Aorta (tissue), 5 donors: ENCODE results near the gene GALNT8. TPM values are rescaled to one million over a fixed set of nuclear protein-coding genes. Genes with fewer than 3 reads are reported as not detected.

ENCODE experiments used
- ATAC-seq: fragments of 200-7000 bp; cut with Tn5 transposase; one replicate; pipeline ENCODE4 v1.9.1; 2022; ENCODE audit warnings: moderate library complexity; ENCODE audit not compliant: low FRiP score
- DNase-seq, 2 donors: peaks; one replicate each; pipeline ENCODE4 v3.0.0-alpha.2; 2020
- H3K27ac ChIP-seq, 2 donors: one replicate each; pipeline ENCODE4 v1.5.1; 2013; ENCODE audit warnings: low read length in 2 of 2, mild to moderate bottlenecking in 2 of 2, moderate library complexity in 2 of 2, control low read depth in 1 of 2, inconsistent platforms in 1 of 2, low read depth in 1 of 2
- H3K27me3 ChIP-seq, 2 donors: one replicate each; pipeline ENCODE4 v1.6.1; 2013; ENCODE audit warnings: control low read depth in 1 of 2, low read length in 1 of 2, mild to moderate bottlenecking in 1 of 2, moderate library complexity in 1 of 2; ENCODE audit not compliant: insufficient read depth in 2 of 2, control insufficient read depth in 1 of 2
- H3K36me3 ChIP-seq, 2 donors: one replicate each; pipeline ENCODE4 v1.6.1; 2013; ENCODE audit warnings: control low read depth in 1 of 2, low read length in 1 of 2, mild to moderate bottlenecking in 1 of 2; ENCODE audit not compliant: insufficient read depth in 2 of 2, control insufficient read depth in 1 of 2
- H3K4me1 ChIP-seq, 2 donors: one replicate each; pipeline ENCODE4 v1.6.1; 2013; ENCODE audit warnings: low read length in 2 of 2, control low read depth in 1 of 2, mild to moderate bottlenecking in 1 of 2, moderate library complexity in 1 of 2; ENCODE audit not compliant: insufficient read depth in 2 of 2, control insufficient read depth in 1 of 2
- H3K4me3 ChIP-seq, 2 donors: one replicate each; pipeline ENCODE4 v1.5.1; 2013; ENCODE audit warnings: low read length in 2 of 2, control low read depth in 1 of 2, mild to moderate bottlenecking in 1 of 2
- H3K9me3 ChIP-seq: one replicate; pipeline ENCODE4 v1.6.1; 2013; ENCODE audit warnings: mild to moderate bottlenecking, low read length; ENCODE audit not compliant: control insufficient read depth
- WGBS, 2 donors: extraction: QIAGEN DNeasy Blood & Tissue Kit; methylation state at CpG; one replicate each; pipeline ENCODE4 v1.1.7; 2013; 5-methylcytosine and 5-hydroxymethylcytosine counted together
- intact Hi-C, 2 donors: fragments of 100-400 bp; cut with DNase I; formaldehyde crosslinking; loops; one replicate each; pipeline versions ENCODE4 v1.14.2 to v1.15.0; 2022
- polyA plus RNA-seq, 2 donors: library from polyadenylated mRNA; stranded (reverse); fragments of 200-250 nt; gene quantifications; one replicate each; pipeline ENCODE4 v1.2.3, GENCODE V29; 2013
- total RNA-seq, 2 donors: library from RNA; stranded (reverse); fragmentation: NEBNext Ultra II Directional; extraction: Animal tissue kit (Norgen Biotek cat#: 25700); gene quantifications; one replicate each; pipeline ENCODE4 v1.2.1, GENCODE V29; 2021
- donor health status: healthy with polysubstance abuse.
- donor health status: Bipolar disorder and iron deficiency.
- donor health status: DM: no; HTN: no; CAD: no.
- donor health status: DM: no; HTN: no; CAD: no.
- donor health status: DM: yes; HTN: yes; CAD: no.

GALNT8 gene
- total and polyA plus RNA-seq, 4 donors: 1.4 to 6.9 (median 3.2) TPM

- Histone ChIP-seq H3K4me3 (no peak overlapping the region), H3K36me3 (no peaks in the 10 kb centered on the region), H3K9me3 (no peaks in the 10 kb centered on the region), H3K27me3 (no peaks in the 10 kb centered on the region), H3K4me1 (no peaks in the 10 kb centered on the region), H3K27ac (no peak overlapping the region)
- WGBS, 2 donors: 26 to 27% methylated on average over 18 of the region's 18 CpGs
- DNase-seq (peak in 1 of 2 donors; percentile 56), ATAC-seq (no peak)
- intact Hi-C loops: no loop called here
These were observed 43.3 kb downstream of the GALNT8 start for GRCh38 chr12:4763549-4763948.

GRCh38 chr12:4766445-4766844, 46.2 kb downstream of the GALNT8 start:
- no peaks in the 10 kb centered on the region for H3K36me3 ChIP-seq
- intact Hi-C loops: no loop called here
- H3K27me3 ChIP-seq: no peaks in the 10 kb centered on the region
- no peaks in the 10 kb centered on the region for H3K9me3 ChIP-seq
- ATAC-seq (no peak), DNase-seq (no peak)
- no peak overlapping the region for H3K4me3 ChIP-seq
- no peaks in the 10 kb centered on the region for H3K4me1 ChIP-seq
- WGBS, 2 donors: 87 to 94% methylated on average over 6 of the region's 6 CpGs
- H3K27ac ChIP-seq: no peak overlapping the region

- Histone ChIP-seq H3K27ac (no peak overlapping the region), H3K36me3 (no peaks in the 10 kb centered on the region), H3K27me3 (no peaks in the 10 kb centered on the region), H3K9me3 (no peaks in the 10 kb centered on the region), H3K4me1 (no peaks in the 10 kb centered on the region), H3K4me3 (no peak overlapping the region)
- DNase-seq (no peak), ATAC-seq (no peak)
- intact Hi-C loops: no loop called here
- WGBS, 2 donors: 83 to 90% methylated on average over 2 of the region's 2 CpGs
These were observed 47.0 kb downstream of the GALNT8 start for GRCh38 chr12:4767186-4767585.

DNA sequence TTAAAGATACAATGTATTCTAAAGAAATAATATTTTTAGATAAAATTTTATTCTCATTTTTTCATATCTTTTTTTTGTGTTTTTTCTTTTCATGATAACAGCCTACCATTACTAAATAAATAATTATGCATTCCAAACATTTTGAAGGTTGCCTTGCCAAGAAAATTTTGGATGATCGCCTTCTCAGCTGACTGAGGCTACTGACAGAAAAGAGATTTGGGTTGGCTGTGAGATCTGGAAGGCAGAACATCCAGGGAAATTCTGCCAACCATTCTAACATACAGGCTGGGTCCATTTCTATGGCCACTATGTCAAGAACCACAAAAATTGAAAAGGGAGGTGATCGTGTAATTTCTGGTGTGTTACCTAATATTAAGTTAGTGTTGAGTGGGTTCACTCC, 48.1 kb downstream of the GALNT8 start:
- H3K27ac ChIP-seq: no peak overlapping the region
- no peak for ATAC-seq
- H3K4me1 ChIP-seq: no peaks in the 10 kb centered on the region
- WGBS, 2 donors: 2 to 8% methylated on average over 2 of the region's 2 CpGs
- DNase-seq: no peak
- H3K36me3 ChIP-seq: no peaks in the 10 kb centered on the region
- no peaks in the 10 kb centered on the region for H3K27me3 ChIP-seq
- intact Hi-C loops: loop anchor here in 1 of 2 donors (1.0 kb wide), 1 partner anchor 13 kb away; no protein-coding TSS in a partner anchor
- no peak overlapping the region for H3K4me3 ChIP-seq
- H3K9me3 ChIP-seq: no peaks in the 10 kb centered on the region

GRCh38 chr12:4769073-4769472, 48.9 kb downstream of the GALNT8 start:
- DNase-seq: no peak
- ATAC-seq: no peak
- 51% methylated on average over 5 of the region's 5 CpGs for WGBS, 2 donors
- H3K4me3 ChIP-seq: no peak overlapping the region
- no peaks in the 10 kb centered on the region for H3K27me3 ChIP-seq
- H3K36me3 ChIP-seq: no peaks in the 10 kb centered on the region
- no peaks in the 10 kb centered on the region for H3K9me3 ChIP-seq
- H3K4me1 ChIP-seq: no peaks in the 10 kb centered on the region
- no peak overlapping the region for H3K27ac ChIP-seq
- intact Hi-C loops: no loop called here

- Histone ChIP-seq H3K4me1 (no peaks in the 10 kb centered on the region), H3K9me3 (no peaks in the 10 kb centered on the region), H3K36me3 (no peaks in the 10 kb centered on the region), H3K27me3 (no peaks in the 10 kb centered on the region), H3K4me3 (no peak overlapping the region), H3K27ac (no peak overlapping the region)
- 75 to 78% methylated on average over 7 of the region's 7 CpGs for WGBS, 2 donors
- intact Hi-C loops: no loop called here
- ATAC-seq (no peak), DNase-seq (no peak)
These were observed 51.2 kb downstream of the GALNT8 start for GRCh38 chr12:4771172-4771959.

DNA sequence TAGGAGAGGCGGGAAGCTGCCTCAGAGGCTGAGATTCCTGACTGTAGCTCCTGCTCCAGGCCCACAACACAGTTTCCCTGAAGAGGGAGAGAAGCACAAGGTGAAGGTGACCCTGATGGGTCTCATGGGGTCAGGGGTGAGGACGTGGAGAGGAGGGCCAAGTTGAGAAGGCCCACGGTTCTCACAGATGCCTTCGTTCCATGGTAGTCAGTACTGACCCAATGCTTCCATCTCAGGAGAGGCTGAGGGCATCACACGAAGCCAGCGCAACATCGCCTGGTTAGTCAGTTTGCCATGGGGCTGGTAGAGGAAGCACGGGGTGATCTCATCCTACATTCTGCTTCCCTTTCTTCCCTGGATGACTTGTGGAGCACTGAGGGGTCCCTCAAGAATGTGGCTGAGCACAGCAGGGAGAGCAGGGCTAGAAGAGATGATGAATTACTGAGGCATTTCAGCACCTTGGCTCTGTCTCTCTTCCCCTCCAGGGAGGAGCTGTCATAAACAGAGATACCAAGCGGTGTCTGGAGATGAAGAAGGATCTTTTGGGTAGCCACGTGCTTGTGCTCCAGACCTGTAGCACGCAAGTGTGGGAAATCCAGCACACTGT, 51.9 kb downstream of the GALNT8 start:
- Histone ChIP-seq H3K4me3 (no peak overlapping the region), H3K27me3 (no peaks in the 10 kb centered on the region), H3K36me3 (no peaks in the 10 kb centered on the region), H3K4me1 (no peaks in the 10 kb centered on the region), H3K9me3 (no peaks in the 10 kb centered on the region), H3K27ac (no peak overlapping the region)
- DNase-seq (no peak), ATAC-seq (no peak)
- intact Hi-C loops: no loop called here
- 81 to 84% methylated on average over 11 of the region's 11 CpGs for WGBS, 2 donors

DNA sequence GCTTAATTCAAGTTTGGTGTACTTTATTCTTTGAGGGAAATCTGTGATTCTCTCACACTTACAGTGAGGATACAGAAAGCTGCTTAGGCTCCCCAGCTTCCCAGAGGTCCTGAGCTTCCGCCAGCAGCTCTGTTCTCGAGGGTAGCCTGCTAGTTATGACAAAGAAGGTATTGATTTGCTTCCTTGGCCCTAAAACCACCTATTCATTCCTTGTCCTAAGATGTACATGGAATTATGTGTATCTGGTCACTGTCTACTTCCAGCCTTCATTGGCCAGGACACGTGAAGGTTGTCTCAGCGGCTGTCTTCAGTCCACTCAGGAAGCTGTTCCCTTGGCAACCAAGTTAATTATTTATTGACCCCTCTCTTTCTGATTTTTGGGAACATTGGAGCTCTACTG, 55.7 kb downstream of the GALNT8 start:
- no peak for ATAC-seq
- Histone ChIP-seq H3K9me3 (no peaks in the 10 kb centered on the region), H3K27me3 (no peaks in the 10 kb centered on the region), H3K4me1 (peaks cover 0 to 2% of the 10 kb centered on the region in 2 donors), H3K36me3 (no peaks in the 10 kb centered on the region), H3K4me3 (no peak overlapping the region), H3K27ac (no peak overlapping the region)
- no peak for DNase-seq
- intact Hi-C loops: no loop called here
- WGBS, 2 donors: 83 to 84% methylated on average over 4 of the region's 4 CpGs

DNA sequence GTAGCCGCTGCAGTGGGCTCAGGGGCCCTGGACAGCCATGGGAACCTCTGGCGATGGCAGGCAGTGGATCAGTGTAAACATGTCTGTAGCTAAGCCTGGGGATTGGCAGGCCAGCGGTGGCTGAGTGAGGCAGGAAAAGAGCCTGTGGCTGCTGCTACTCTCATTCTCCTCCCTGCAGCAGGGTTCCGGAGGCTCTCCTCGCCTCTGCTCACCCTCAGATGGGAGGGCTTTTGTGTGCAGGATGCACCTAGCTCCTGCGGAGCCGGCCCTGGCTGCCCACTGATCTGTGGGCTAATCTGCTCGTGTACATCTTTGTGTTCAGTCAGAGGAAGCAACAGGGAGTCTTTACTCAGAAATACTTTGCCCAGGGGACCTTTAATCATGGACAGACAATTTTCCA, 59.5 kb downstream of the GALNT8 start:
- H3K4me1 ChIP-seq: peaks cover 0 to 2% of the 10 kb centered on the region in 2 donors
- peak; percentile 32 for ATAC-seq
- H3K4me3 ChIP-seq: no peak overlapping the region
- no peaks in the 10 kb centered on the region for H3K36me3 ChIP-seq
- intact Hi-C loops: no loop called here
- H3K9me3 ChIP-seq: peaks cover 2% of the 10 kb centered on the region
- no peak overlapping the region for H3K27ac ChIP-seq
- DNase-seq: no peak
- WGBS, 2 donors: 59 to 65% methylated on average over 8 of the region's 8 CpGs
- H3K27me3 ChIP-seq: no peaks in the 10 kb centered on the region
